Erythroblast (primary cell): ENCODE data around the gene IGSF3.

Experiments used
- GATA1 ChIP-seq: IDR thresholded peaks from 2 replicates; pipeline ENCODE4 v1.6.1; 2011; ENCODE audit warnings: low read depth, mild to moderate bottlenecking, control low read depth, low read length, moderate library complexity
- POLR2A ChIP-seq: IDR thresholded peaks from 2 replicates; pipeline ENCODE4 v1.6.1; 2011; ENCODE audit warnings: mild to moderate bottlenecking, low read length

- TF ChIP-seq POLR2A (no peak), GATA1 (no peak)
These were observed 8.8 kb upstream of the IGSF3 start for GRCh38 chr1:116676291-116676690.
